ENCODE measurements around the gene DRAM2. TPM values are rescaled to one million over a fixed set of nuclear protein-coding genes. Genes with fewer than 3 reads are reported as not detected.
"Not testable (repeated sequence)": the region's sequence is repeated elsewhere in the genome, so short reads cannot be mapped to it uniquely, and the experiment has no call there.

DRAM2 gene
- total RNA-seq, 1 donor from 2014 or later, result 31.1 TPM

- intact Hi-C loops (cut with micrococcal nuclease), result no loop called here
Observed at GRCh38 chr1:111084999-111085398, 54.9 kb downstream of the DRAM2 start.

GRCh38 chr1:111082421-111083203 is 57.3 kb downstream of the DRAM2 start:
- intact Hi-C loops (cut with micrococcal nuclease), result no loop called here

DNA sequence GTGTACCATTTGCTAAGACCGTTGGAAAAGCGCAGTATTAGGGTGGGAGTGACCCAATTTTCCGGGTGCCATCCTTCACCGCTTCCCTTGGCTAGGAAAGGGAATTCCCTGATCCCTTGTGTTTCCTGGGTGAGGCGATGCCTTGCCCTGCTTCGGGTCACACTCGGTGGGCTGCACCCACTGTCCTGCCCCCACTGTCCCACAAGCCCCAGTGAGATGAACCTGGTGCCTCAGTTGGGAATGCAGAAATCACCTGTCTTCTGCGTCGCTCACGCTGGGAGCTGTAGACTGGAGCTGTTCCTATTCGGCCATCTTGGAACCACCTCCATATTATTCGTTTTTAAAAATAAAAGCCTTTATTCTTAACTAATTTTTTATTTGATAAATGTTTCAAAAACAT is 60.6 kb downstream of the DRAM2 start:
- intact Hi-C loops (cut with micrococcal nuclease), result not testable (repeated sequence)

DNA sequence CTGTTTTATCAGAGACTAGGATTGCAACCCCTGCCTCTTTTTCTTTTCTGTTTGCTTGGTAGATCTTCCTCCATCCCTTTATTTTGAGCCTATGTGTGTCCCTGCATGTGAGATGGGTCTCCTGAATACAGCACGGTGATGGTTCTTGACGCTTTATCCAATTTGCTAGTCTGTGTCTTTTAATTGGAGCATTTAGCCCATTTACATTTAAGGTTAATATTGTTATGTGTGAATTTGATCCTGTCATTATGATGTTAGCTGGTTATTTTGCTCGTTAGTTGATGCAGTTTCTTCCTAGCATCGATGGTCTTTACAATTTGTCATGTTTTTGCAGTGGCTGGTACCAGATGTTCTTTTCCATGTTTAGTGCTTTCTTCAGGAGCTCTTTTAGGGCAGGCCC is 62.6 kb downstream of the DRAM2 start:
- intact Hi-C loops (cut with micrococcal nuclease), result not testable (repeated sequence)

Other genes starting within 250 kb of the DRAM2 start
- 20.5 and 22.0 TPM in 2 replicates for gene LRIF1, start 176.2 kb downstream of the DRAM2 start, total RNA-seq
- 35.4 and 38.4 TPM in 2 replicates for gene CEPT1, start 130 bp upstream of the DRAM2 start, total RNA-seq
- 262 and 263 TPM in 2 replicates for gene DENND2D, start 60.6 kb upstream of the DRAM2 start, total RNA-seq
- 19.1 and 23.9 TPM in 2 replicates for gene CHI3L2, start 87.6 kb upstream of the DRAM2 start, total RNA-seq
- not detected in 2 replicates for gene CHIA, start 150.8 kb upstream of the DRAM2 start, total RNA-seq

Measured in T-helper 1 cell treated with Interleukin-12 subunit alpha and Interleukin-12 subunit beta and Interleukin-4 antibody, amounts not matched to agents 30 ng/mL and 1 ng/mL, for 36 hours (primary cell).